ENCODE results near the gene CAMK2A. TPM values are rescaled to one million over a fixed set of nuclear protein-coding genes. Genes with fewer than 3 reads are reported as not detected.

Gene CAMK2A
- total RNA-seq, 4 donors from 2014 or later = 0.32 to 0.82 TPM; not detected in 2

GRCh38 chr5:150302301-150303069 lies 12.9 kb upstream of the CAMK2A start, which contains the start of gene ARSI:
ARSI (minus strand) TSS chr5:150302905; CDS start chr5:150302373, 532 bp downstream.
- Histone ChIP-seq H3K27me3 (peaks cover 37% of the 10 kb centered on the region), H3K27ac (peak within 1 kb of the TSS; percentile 46 to 67 (median 50))
- in situ Hi-C loops (cut with MboI; ENCODE audit: low pct_ligation_motif_present in 1 of 4, low pct_unique_long_range_greater_than_20kb in 1 of 4, low sequenced_read_pairs in 3 of 4) = no loop called here

GRCh38 chr5:150301901-150302300 lies 12.3 kb upstream of the CAMK2A start:
- no peaks in the 10 kb centered on the region for H3K36me3 ChIP-seq
- WGBS, 2 donors (ENCODE audit: low coverage in 1 of 2) = 34% methylated on average over 15 of the region's 22 CpGs; no CpG with 5 or more reads in 1 of the 2 donors
- peaks cover 37% of the 10 kb centered on the region for H3K27me3 ChIP-seq
- H3K4me1 ChIP-seq = peaks cover 0 to 32% (median 8%) of the 10 kb centered on the region in 4 donors
- peak overlapping the region; percentile 46 to 67 (median 50) for H3K27ac ChIP-seq
- TF ChIP-seq CTCF (IDR thresholded peaks at IDR 0.05) = no peak
- TF ChIP-seq POLR2A (IDR thresholded peaks at IDR 0.05) = no peak
- TF ChIP-seq POLR2AphosphoS5 (IDR thresholded peaks at IDR 0.05) = no peak
- TF ChIP-seq EP300 (IDR thresholded peaks at IDR 0.05; ENCODE audit: low read depth) = no peak
- in situ Hi-C loops (cut with MboI; ENCODE audit: low pct_ligation_motif_present in 1 of 4, low pct_unique_long_range_greater_than_20kb in 1 of 4, low sequenced_read_pairs in 3 of 4) = no loop called here
- H3K9me3 ChIP-seq = no peaks in the 10 kb centered on the region
- intact Hi-C loops (cut with DNase I; ENCODE audit: low total_unique reads) = no loop called here
- peak overlapping the region in 2 of 4 donors; percentile 27 to 33 for H3K4me3 ChIP-seq
- DNase-seq = no peak

More at GRCh38 chr5:150302301-150303069, 12.9 kb upstream of the CAMK2A start, which contains the start of gene ARSI:
- intact Hi-C loops (cut with DNase I; ENCODE audit: low total_unique reads) = no loop called here
- no peak for TF ChIP-seq POLR2AphosphoS5 (IDR thresholded peaks at IDR 0.05)
- Histone ChIP-seq H3K9me3 (no peaks in the 10 kb centered on the region), H3K4me1 (peaks cover 0 to 32% (median 8%) of the 10 kb centered on the region in 4 donors), H3K36me3 (no peaks in the 10 kb centered on the region), H3K4me3 (peak within 1 kb of the TSS in 2 of 4 donors; percentile 27 to 33)
- WGBS, 2 donors (ENCODE audit: low coverage in 1 of 2) = 7% methylated on average over 52 of the region's 63 CpGs; no CpG with 5 or more reads in 1 of the 2 donors
- peak; percentile 40 for DNase-seq

- Histone ChIP-seq H3K27ac (peak overlapping the region in 3 of 4 donors; percentile 4 to 58 (median 6)), H3K9me3 (no peaks in the 10 kb centered on the region), H3K36me3 (no peaks in the 10 kb centered on the region), H3K4me1 (peaks cover 0 to 32% (median 8%) of the 10 kb centered on the region in 4 donors), H3K27me3 (peaks cover 37% of the 10 kb centered on the region), H3K4me3 (no peak overlapping the region)
- intact Hi-C loops (cut with DNase I; ENCODE audit: low total_unique reads) (no loop called here), in situ Hi-C loops (cut with MboI; ENCODE audit: low pct_ligation_motif_present in 1 of 4, low pct_unique_long_range_greater_than_20kb in 1 of 4, low sequenced_read_pairs in 3 of 4) (no loop called here)
- no peak for TF ChIP-seq CTCF (IDR thresholded peaks at IDR 0.05)
- no peak for TF ChIP-seq EP300 (IDR thresholded peaks at IDR 0.05; ENCODE audit: low read depth)
- no peak for TF ChIP-seq POLR2A (IDR thresholded peaks at IDR 0.05)
- no peak for TF ChIP-seq POLR2AphosphoS5 (IDR thresholded peaks at IDR 0.05)
- DNase-seq = no peak
- WGBS, 2 donors (ENCODE audit: low coverage in 1 of 2) = 14 to 50% methylated on average over 1 of the region's 1 CpG
These were observed 11.6 kb upstream of the CAMK2A start for GRCh38 chr5:150301170-150301505.

GRCh38 chr5:150300496-150301169 lies 11.1 kb upstream of the CAMK2A start:
- WGBS, 2 donors (ENCODE audit: low coverage in 1 of 2) = 71% methylated on average over 13 of the region's 13 CpGs; no CpG with 5 or more reads in 1 of the 2 donors
- DNase-seq = no peak
- in situ Hi-C loops (cut with MboI; ENCODE audit: low pct_ligation_motif_present in 1 of 4, low pct_unique_long_range_greater_than_20kb in 1 of 4, low sequenced_read_pairs in 3 of 4) = no loop called here
- intact Hi-C loops (cut with DNase I; ENCODE audit: low total_unique reads) = no loop called here
- Histone ChIP-seq H3K9me3 (no peaks in the 10 kb centered on the region), H3K27ac (peak overlapping the region in 3 of 4 donors; percentile 34 to 58 (median 56)), H3K27me3 (peaks cover 37% of the 10 kb centered on the region), H3K36me3 (no peaks in the 10 kb centered on the region), H3K4me1 (peaks cover 0 to 32% (median 8%) of the 10 kb centered on the region in 4 donors), H3K4me3 (no peak overlapping the region)
- TF ChIP-seq POLR2AphosphoS5 (IDR thresholded peaks at IDR 0.05) (no peak), EP300 (IDR thresholded peaks at IDR 0.05; ENCODE audit: low read depth) (no peak), POLR2A (IDR thresholded peaks at IDR 0.05) (no peak), CTCF (IDR thresholded peaks at IDR 0.05) (no peak)

Data from transverse colon (tissue), 4 donors.